Stomach (tissue), 4 donors: Measurements from ENCODE around the gene PHF11.

Experiments
- EP300 ChIP-seq: sonication (generic); formaldehyde crosslinking; IDR thresholded peaks from one replicate; pipeline ENCODE4 v1.6.1; 2017; ENCODE audit warnings: antibody characterized with exemption
- POLR2A ChIP-seq, 4 donors: fragments of 450-650 bp; IDR thresholded peaks; one replicate each; pipeline ENCODE4 v1.6.1; 2016; ENCODE audit warnings: antibody characterized with exemption in 4 of 4, control low read depth in 2 of 4, mild to moderate bottlenecking in 1 of 4, moderate library complexity in 1 of 4
- TF ChIP-seq, protein P1 (sequence below), 7 experiments: fragments of 450-650 bp in 4 of 7; fragments of 200-600 bp in 3 of 7; sonication (generic) in 3 of 7; IDR thresholded peaks; one replicate each; pipeline ENCODE4 v1.5.1; 2016 to 2019; ENCODE audit warnings: antibody characterized with exemption in 7 of 7, control low read depth in 2 of 7, mild to moderate bottlenecking in 1 of 7

GRCh38 chr13:49517461-49517860 is 21.7 kb downstream of the PHF11 start:
- TF ChIP-seq POLR2A (IDR thresholded peaks at IDR 0.05) (no peak), EP300 (no peak)
- TF ChIP-seq, protein P1, sequence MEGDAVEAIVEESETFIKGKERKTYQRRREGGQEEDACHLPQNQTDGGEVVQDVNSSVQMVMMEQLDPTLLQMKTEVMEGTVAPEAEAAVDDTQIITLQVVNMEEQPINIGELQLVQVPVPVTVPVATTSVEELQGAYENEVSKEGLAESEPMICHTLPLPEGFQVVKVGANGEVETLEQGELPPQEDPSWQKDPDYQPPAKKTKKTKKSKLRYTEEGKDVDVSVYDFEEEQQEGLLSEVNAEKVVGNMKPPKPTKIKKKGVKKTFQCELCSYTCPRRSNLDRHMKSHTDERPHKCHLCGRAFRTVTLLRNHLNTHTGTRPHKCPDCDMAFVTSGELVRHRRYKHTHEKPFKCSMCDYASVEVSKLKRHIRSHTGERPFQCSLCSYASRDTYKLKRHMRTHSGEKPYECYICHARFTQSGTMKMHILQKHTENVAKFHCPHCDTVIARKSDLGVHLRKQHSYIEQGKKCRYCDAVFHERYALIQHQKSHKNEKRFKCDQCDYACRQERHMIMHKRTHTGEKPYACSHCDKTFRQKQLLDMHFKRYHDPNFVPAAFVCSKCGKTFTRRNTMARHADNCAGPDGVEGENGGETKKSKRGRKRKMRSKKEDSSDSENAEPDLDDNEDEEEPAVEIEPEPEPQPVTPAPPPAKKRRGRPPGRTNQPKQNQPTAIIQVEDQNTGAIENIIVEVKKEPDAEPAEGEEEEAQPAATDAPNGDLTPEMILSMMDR (IDR thresholded peaks at IDR 0.05): peak in 1 of 7 experiments; percentile 9
